Measurements from ENCODE around the gene CDCP2. TPM values are rescaled to one million over a fixed set of nuclear protein-coding genes. Genes with fewer than 3 reads are reported as not detected.

Gene CDCP2
- total RNA-seq, 2 experiments from 2014 or later, result not detected

DNA sequence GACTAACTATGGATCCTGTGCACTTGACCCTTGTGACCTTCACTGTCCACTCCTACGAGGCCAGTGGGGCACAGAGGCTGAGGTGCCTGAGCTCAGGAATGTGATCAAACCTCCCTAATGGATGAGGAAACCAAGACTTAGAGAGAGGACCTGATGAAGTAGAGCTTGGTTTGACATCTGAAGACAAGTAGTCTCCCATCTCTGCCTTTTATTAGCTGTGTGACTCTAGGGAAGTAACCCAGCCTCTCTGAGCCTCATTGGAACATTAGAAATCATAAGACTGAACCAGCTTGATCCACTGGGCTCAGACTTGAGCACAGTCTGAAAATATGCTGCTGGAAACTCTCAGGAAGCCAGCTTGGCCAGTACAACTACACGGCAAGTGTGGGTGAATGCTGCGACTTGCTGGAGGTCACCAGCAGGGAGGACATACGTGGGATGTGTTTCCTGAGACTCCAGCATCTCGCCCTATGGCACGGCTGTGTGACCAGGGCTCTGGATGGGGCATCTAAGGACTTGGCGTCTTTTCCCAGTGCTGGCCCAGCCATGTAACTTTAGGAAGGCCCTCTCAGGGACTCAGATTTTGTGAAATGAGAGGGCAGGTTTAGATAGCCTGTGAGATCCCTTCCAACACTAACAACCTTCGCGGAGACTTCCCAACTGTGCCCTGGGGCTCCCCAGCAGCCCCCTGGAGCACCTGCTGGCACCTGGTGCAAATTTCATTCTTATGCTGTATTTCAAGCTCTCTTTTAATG lies 10.5 kb downstream of the CDCP2 start:
- Mint-ChIP-seq H3K4me1 (no peaks in the 10 kb centered on the region), H3K4me3 (no peak overlapping the region), H3K27me3 (no peaks in the 10 kb centered on the region), H3K36me3 (ENCODE audit: low read depth) (no peaks in the 10 kb centered on the region), H3K9me3 (no peaks in the 10 kb centered on the region), H3K27ac (no peak overlapping the region)
- CTCF ChIA-PET, result no interaction called here
- POLR2A ChIA-PET, result no interaction called here
- no peak for DNase-seq

DNA sequence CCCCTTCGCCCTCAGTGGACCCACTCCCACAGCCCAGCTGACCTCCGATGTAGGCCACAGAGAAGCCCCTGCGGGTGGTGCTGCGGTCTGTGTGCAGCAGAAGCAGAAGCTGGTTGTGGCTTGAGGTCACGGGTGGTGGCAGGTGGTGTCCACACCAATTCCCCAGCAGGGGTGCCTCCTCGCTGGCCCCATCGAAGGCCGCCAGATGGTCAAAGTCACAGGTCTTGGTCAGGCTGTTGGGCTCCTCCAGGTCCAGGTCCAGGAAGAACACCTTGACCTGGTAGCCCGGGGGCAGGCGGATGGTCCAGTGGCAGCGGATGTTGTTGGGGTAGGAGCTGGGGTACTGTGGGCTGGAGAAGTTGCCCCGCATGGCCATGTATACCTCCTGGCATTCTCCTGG lies 13.1 kb downstream of the CDCP2 start:
- Mint-ChIP-seq H3K4me3 (no peak overlapping the region), H3K27me3 (no peaks in the 10 kb centered on the region), H3K9me3 (no peaks in the 10 kb centered on the region), H3K4me1 (no peaks in the 10 kb centered on the region), H3K27ac (no peak overlapping the region), H3K36me3 (ENCODE audit: low read depth) (no peaks in the 10 kb centered on the region)
- CTCF ChIA-PET, result interaction anchor here (1.3 to 5.9 kb wide), 3 partner anchors 14 to 42 kb away, joined by 3 to 21 read pairs (median 3); no protein-coding TSS in a partner anchor
- POLR2A ChIA-PET, result no interaction called here
- no peak for DNase-seq

DNA sequence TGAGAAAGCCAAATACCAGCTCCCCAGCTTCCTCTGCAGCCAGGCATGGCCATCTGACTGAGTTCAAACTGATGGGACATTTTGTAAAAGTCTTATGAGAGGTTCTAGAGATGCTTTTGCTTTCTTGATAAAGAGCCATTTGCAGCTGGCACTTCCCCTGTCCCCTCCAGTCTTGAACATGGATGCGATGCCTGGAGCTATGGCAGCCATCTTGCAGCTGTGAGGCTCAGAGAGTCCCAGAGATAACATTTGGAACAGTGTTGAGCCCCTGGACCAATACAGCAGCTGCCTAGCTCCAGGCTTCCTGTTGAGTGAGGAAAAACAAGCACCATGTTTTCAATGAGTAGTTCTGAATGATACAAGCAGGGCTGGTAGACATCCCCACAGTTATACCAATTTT lies 13.8 kb downstream of the CDCP2 start:
- POLR2A ChIA-PET, result no interaction called here
- Mint-ChIP-seq H3K27me3 (no peaks in the 10 kb centered on the region), H3K27ac (no peak overlapping the region), H3K4me1 (no peaks in the 10 kb centered on the region), H3K36me3 (ENCODE audit: low read depth) (no peaks in the 10 kb centered on the region), H3K4me3 (no peak overlapping the region), H3K9me3 (no peaks in the 10 kb centered on the region)
- CTCF ChIA-PET, result interaction anchor here (1.3 to 5.9 kb wide), 3 partner anchors 14 to 43 kb away, joined by 3 to 21 read pairs (median 3); no protein-coding TSS in a partner anchor
- DNase-seq, result no peak

DNA sequence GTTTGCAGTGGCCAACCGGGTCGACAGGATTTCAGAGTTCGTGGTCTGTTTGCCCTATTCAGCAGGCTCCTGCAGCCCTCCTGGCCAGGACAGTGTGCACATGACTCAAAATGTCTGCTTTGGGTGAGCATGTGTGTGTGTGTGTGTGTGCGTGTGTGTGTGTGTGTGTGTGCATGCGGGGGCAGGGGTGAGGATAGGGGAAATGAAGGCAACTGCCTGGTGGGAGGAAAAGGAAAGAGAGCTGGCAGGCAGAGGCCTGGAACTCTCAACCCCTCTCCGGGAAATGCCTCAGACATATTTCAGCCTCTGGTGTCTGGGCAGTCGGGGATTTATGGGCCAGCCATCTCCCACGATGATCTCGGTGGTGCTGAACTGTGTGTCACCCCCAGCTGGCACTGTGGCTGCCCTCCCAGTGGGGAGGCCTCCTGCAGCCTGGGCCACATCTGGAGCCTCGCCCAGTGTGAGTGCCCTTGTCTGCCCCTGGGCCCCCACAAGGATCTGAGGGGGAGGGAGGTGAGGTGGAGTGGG lies 15.2 kb downstream of the CDCP2 start:
- Mint-ChIP-seq H3K36me3 (ENCODE audit: low read depth) (no peaks in the 10 kb centered on the region), H3K9me3 (no peaks in the 10 kb centered on the region), H3K27me3 (no peaks in the 10 kb centered on the region), H3K4me3 (no peak overlapping the region), H3K4me1 (no peaks in the 10 kb centered on the region), H3K27ac (no peak overlapping the region)
- DNase-seq, result no peak
- ChIA-PET CTCF (interaction anchor here (1.5 to 5.9 kb wide), 3 partner anchors 9 to 16 kb away, joined by 5 to 21 read pairs (median 5); no protein-coding TSS in a partner anchor), POLR2A (no interaction called here)

DNA sequence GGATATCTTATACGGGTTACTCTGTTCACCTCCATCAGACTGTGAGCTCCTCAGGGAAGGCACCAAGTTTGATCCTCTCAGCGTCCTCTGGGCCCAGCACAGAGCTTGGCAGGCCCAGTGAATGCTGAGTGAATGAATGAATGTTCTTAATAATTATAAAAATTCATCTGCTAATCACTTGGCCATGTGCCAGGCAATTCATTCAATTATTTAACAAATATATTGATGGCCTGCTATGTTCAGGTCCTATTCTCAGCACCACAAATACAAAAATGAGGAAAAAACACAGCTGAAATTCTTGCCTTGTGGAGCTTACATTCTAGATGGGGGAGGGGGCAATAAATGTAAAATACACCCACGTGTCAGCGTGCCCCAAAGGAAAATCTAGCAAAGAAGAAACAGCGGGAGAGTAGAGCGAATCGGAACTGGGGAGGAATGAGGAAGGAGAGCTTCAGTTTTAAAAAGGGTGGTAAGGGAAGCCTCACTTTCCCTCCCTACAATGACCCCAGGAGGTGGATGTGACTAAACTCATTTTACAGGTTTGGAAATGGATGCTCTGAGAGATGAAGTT lies 15.8 kb downstream of the CDCP2 start:
- ChIA-PET CTCF (interaction anchor here (1.0 to 5.9 kb wide), 4 partner anchors 10 to 104 kb away, joined by 3 to 21 read pairs (median 5); no protein-coding TSS in a partner anchor), POLR2A (no interaction called here)
- Mint-ChIP-seq H3K4me1 (no peaks in the 10 kb centered on the region), H3K27me3 (no peaks in the 10 kb centered on the region), H3K36me3 (ENCODE audit: low read depth) (no peaks in the 10 kb centered on the region), H3K9me3 (no peaks in the 10 kb centered on the region), H3K27ac (no peak overlapping the region), H3K4me3 (no peak overlapping the region)
- no peak for DNase-seq

DNA sequence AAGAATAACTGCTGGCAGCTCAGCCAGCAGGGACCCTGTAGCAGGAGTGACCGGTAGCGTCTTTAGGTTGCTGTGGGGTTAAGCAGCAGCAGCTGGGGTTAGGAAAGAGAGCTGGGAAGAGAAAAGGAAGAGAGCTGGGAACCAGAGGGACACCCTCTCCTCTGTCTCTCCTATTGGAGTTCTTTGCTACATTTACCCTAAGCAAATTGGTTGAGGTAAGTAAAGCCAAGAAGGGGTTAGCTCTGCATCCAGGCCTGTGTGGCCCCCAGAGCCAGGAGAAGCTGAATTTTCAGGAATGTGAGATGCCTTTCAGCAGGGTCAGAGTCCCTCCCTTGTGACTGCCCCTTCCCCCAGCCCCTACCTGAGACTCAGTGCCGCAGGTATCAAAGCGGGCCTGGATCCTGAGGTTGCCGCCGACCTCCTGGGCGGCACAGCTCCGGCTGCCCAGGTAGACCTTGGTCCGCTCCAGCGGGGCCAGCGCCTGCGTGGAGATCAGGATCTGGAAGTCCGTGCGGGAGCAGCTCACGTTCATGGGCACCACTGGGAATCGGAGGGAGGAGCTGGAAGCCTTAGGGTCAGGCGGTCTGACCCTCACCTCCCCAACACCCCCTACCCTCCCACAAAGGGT lies 16.4 kb downstream of the CDCP2 start:
- POLR2A ChIA-PET, result no interaction called here
- no peaks in the 10 kb centered on the region for H3K27me3 Mint-ChIP-seq
- H3K36me3 Mint-ChIP-seq (ENCODE audit: low read depth), result no peaks in the 10 kb centered on the region
- no peak overlapping the region for H3K4me3 Mint-ChIP-seq
- CTCF ChIA-PET, result interaction anchor here (0.5 to 5.9 kb wide), 4 partner anchors 11 to 105 kb away, joined by 3 to 21 read pairs (median 4); no protein-coding TSS in a partner anchor
- no peaks in the 10 kb centered on the region for H3K9me3 Mint-ChIP-seq
- no peaks in the 10 kb centered on the region for H3K4me1 Mint-ChIP-seq
- DNase-seq, result no peak
- no peak overlapping the region for H3K27ac Mint-ChIP-seq

DNA sequence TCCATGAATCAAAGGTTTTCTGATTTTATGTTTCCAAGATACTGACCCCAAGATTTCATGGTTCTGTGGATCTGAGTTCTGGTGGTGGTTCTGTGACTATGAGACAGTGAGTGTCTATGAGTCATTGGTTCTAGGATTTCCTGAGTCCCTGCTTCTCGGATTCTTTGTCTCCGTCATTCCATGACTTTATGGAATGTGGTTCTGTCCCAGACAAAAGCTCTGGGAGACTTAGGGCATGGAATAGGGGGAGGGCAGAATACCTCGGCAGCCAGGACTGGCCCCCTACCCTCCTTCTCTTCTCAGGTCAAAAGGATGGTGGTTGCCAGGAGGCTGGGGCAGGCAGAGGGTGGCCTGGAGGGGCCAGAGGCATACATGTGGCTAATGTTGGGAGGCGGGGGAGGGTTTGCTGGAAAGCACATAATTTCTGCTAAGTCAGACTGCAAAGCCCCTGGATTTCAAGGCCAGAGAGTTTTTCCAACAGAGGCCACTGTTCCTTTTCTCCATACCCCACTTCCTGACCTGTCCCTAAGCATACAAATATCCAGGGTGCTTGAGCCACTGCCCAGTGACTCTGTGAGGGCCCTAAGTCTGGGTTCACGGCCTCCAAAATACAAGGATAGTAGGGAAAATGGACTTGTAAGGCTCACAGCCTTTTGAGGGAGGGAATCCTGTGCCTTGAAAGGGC lies 17.2 kb downstream of the CDCP2 start:
- Mint-ChIP-seq H3K27me3 (no peaks in the 10 kb centered on the region), H3K36me3 (ENCODE audit: low read depth) (no peaks in the 10 kb centered on the region), H3K27ac (no peak overlapping the region), H3K4me3 (no peak overlapping the region), H3K9me3 (no peaks in the 10 kb centered on the region), H3K4me1 (no peaks in the 10 kb centered on the region)
- DNase-seq, result no peak
- ChIA-PET POLR2A (no interaction called here), CTCF (interaction anchor here (5.9 kb wide), 1 partner anchor 10 kb away, joined by 21 read pairs; no protein-coding TSS in a partner anchor)

DNA sequence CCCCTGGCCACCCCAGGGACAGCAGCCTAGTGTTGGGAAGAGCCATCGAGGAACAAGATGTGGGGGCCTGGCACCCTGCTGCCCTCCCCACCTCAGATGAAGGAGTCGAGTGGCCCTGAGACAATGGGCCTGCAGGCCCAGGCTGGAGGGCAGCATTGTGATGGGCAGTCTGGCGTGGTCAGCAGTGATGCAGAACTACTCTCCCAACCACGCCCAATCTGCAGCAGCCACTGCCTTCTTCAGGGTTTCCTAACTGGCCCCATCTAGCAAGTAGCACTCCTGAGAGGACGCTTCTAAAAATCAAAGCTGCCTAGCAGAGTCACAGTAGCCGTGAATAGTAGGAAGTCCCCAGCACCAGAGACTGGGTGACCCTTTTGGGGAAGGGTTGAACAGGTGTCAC lies 18.5 kb downstream of the CDCP2 start:
- Mint-ChIP-seq H3K9me3 (no peaks in the 10 kb centered on the region), H3K27ac (no peak overlapping the region), H3K4me3 (no peak overlapping the region), H3K27me3 (no peaks in the 10 kb centered on the region), H3K4me1 (no peaks in the 10 kb centered on the region), H3K36me3 (ENCODE audit: low read depth) (no peaks in the 10 kb centered on the region)
- DNase-seq, result no peak
- ChIA-PET POLR2A (no interaction called here), CTCF (interaction anchor here (5.9 kb wide), 1 partner anchor 9 kb away, joined by 21 read pairs; no protein-coding TSS in a partner anchor)

DNA sequence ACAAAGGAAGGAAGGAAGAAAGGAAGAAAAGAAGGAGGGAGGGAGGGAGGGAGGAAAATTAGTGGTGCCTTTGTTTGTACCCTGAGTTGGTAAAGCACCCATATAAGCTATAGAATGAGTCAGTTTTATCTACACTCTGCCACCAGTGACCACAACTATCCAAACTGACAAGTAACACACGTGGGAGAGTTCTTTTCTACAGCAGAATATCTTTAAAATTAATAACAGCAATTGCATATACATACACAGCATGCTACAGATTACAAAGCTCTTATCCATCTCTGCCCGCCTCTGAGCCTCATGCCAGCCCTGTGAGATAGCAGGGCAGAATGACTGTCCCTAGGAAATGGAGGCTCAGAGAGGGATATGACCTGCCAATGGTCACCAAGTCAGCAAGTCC lies 20.3 kb downstream of the CDCP2 start:
- Mint-ChIP-seq H3K9me3 (no peaks in the 10 kb centered on the region), H3K36me3 (ENCODE audit: low read depth) (no peaks in the 10 kb centered on the region), H3K4me1 (no peaks in the 10 kb centered on the region), H3K27me3 (no peaks in the 10 kb centered on the region), H3K27ac (no peak overlapping the region), H3K4me3 (no peak overlapping the region)
- ChIA-PET CTCF (no interaction called here), POLR2A (no interaction called here)
- no peak for DNase-seq

DNA sequence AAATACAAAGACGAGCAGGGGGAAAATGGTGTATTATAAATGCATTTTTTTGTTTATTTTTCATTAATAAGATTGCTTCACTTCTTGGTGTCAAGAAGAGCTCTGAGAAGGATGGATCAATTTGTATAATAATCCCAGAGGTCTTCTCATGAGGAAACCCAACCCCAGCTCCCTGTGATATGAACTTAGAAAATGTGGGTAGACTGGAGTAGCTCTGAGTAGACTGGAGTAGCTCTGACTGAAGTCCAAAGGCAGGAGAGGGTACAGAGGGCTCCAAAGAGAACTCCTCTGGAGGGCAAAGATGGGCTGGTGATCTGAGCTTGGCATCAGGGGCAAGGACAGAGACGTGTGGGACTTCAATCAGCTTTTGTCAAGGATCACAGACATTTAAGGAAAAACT lies 21.4 kb downstream of the CDCP2 start:
- H3K4me3 Mint-ChIP-seq, result no peak overlapping the region
- ChIA-PET CTCF (interaction anchor here (1.3 kb wide), 1 partner anchor 9 kb away, joined by 4 read pairs; no protein-coding TSS in a partner anchor), POLR2A (no interaction called here)
- no peak overlapping the region for H3K27ac Mint-ChIP-seq
- DNase-seq, result no peak
- H3K9me3 Mint-ChIP-seq, result no peaks in the 10 kb centered on the region
- H3K4me1 Mint-ChIP-seq, result no peaks in the 10 kb centered on the region
- no peaks in the 10 kb centered on the region for H3K27me3 Mint-ChIP-seq
- no peaks in the 10 kb centered on the region for H3K36me3 Mint-ChIP-seq (ENCODE audit: low read depth)

DNA sequence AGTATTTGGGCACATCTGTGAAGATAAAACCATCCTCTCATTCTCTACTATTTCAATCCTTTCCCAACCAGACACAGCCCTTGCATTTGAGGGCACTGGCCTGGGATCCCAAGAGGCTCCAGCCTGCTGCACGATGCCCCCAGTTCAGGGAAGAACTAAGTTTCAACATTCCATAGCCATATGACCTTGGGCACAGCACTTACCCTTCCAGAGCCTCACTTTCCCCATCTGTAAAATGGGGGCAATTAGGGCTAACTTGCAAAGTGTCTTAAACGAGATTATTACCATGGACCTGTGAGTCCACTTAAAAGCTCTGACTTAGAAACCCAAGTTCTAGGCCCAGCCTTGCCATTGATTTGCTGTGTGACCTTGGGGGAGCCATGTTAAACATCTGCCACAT lies 22.9 kb downstream of the CDCP2 start:
- H3K36me3 Mint-ChIP-seq (ENCODE audit: low read depth), result no peaks in the 10 kb centered on the region
- ChIA-PET CTCF (no interaction called here), POLR2A (no interaction called here)
- no peak overlapping the region for H3K27ac Mint-ChIP-seq
- H3K4me3 Mint-ChIP-seq, result no peak overlapping the region
- H3K9me3 Mint-ChIP-seq, result no peaks in the 10 kb centered on the region
- H3K27me3 Mint-ChIP-seq, result no peaks in the 10 kb centered on the region
- H3K4me1 Mint-ChIP-seq, result no peaks in the 10 kb centered on the region
- DNase-seq, result no peak

DNA sequence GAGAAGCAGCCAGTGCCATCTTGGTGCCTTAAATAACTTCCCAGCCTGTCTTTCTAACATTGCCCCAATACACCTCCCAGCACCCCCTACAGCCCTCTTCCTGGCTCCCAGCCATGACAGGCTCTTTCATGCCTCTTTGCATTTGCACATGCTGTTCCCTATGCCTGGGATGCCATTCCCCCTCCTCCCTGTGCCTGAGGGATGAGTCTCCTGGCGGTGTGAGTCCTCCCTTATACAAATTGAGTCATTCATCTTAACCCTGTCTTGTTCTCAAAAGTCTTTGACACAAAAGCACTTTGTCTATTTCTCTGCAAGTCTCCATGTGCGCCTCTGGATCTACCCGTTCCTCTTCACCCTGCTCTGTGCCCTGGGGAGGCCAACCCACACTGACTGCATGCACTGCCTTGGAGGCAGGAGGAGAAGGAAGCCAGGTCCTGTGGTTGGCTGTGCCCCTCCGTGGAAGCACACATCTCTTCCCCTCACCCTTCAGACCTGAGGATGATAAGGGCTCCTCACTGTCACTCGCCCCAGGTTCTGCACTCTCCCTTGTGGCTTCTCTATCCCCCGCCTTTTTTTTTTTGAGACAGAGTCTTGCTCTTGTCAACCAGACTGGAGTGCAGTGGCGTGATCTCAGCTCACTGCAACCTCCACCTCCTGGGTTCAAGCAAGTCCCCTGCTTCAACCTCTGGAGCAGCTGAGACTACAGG lies 25.1 kb downstream of the CDCP2 start:
- POLR2A ChIA-PET, result no interaction called here
- no peak for DNase-seq
- Mint-ChIP-seq H3K27me3 (peaks cover under 1% of the 10 kb centered on the region), H3K4me1 (no peaks in the 10 kb centered on the region), H3K9me3 (no peaks in the 10 kb centered on the region), H3K27ac (no peak overlapping the region), H3K4me3 (no peak overlapping the region), H3K36me3 (ENCODE audit: low read depth) (no peaks in the 10 kb centered on the region)
- CTCF ChIA-PET, result interaction anchor here (1.0 kb wide), 1 partner anchor 362 kb away, joined by 4 read pairs; no protein-coding TSS in a partner anchor

All from activated CD4-positive, alpha-beta T cell treated with anti-CD3 and anti-CD28 coated beads, Interleukin-2, amount 10 ng/mL, durations not matched to agents 7 days and 5 days (primary cell).